NCI-H2081 treated with DMSO at 0.1 percent for 48 hours (cell line): Measurements from ENCODE around the gene C20orf204.

ENCODE experiments used
- DNase-seq: peaks from one replicate; lab custom pipeline; 2025; lab: John Stamatoyannopoulos, UW

The C20orf204 gene

GRCh38 chr20:64072498-64073063, 36.6 kb downstream of the C20orf204 start:
- no peak for DNase-seq

- DNase-seq = no peak
Observed at GRCh38 chr20:64073476-64074183, 37.6 kb downstream of the C20orf204 start.

GRCh38 chr20:64074184-64074789, 38.3 kb downstream of the C20orf204 start:
- no peak for DNase-seq

- no peak for DNase-seq
Observed at GRCh38 chr20:64074963-64075362, 39.0 kb downstream of the C20orf204 start.

GRCh38 chr20:64075556-64075955, 39.6 kb downstream of the C20orf204 start:
- no peak for DNase-seq

- no peak for DNase-seq
Observed at GRCh38 chr20:64076061-64076997, 40.3 kb downstream of the C20orf204 start.

GRCh38 chr20:64077094-64077493, 41.1 kb downstream of the C20orf204 start:
- no peak for DNase-seq

GRCh38 chr20:64077541-64077875, 41.5 kb downstream of the C20orf204 start:
- DNase-seq = no peak

- DNase-seq = no peak
Observed at GRCh38 chr20:64077876-64078551, 42.0 kb downstream of the C20orf204 start.

GRCh38 chr20:64078934-64079272, 42.9 kb downstream of the C20orf204 start:
- DNase-seq = no peak

GRCh38 chr20:64079273-64080012, 43.5 kb downstream of the C20orf204 start, which contains the start of gene RGS19:
Gene RGS19 (minus strand): TSS chr20:64079518. CDS start chr20:64076886, 2,632 bp downstream.
- DNase-seq = no peak

- DNase-seq = no peak
Observed at GRCh38 chr20:64080013-64080812, 44.2 kb downstream of the C20orf204 start, which contains the start of gene OPRL1. Gene OPRL1 (plus strand): TSS chr20:64080082. CDS start chr20:64092721, 12,639 bp downstream.

GRCh38 chr20:64080813-64081623, 45.0 kb downstream of the C20orf204 start:
- DNase-seq = no peak

- DNase-seq = no peak
Observed at GRCh38 chr20:64081624-64081964, 45.6 kb downstream of the C20orf204 start.

- no peak for DNase-seq
Observed at GRCh38 chr20:64082126-64082731, 46.2 kb downstream of the C20orf204 start.

- DNase-seq = no peak
Observed at GRCh38 chr20:64082820-64083377, 46.9 kb downstream of the C20orf204 start.

- DNase-seq = no peak
Observed at GRCh38 chr20:64083378-64083803, 47.4 kb downstream of the C20orf204 start.

GRCh38 chr20:64083804-64084684, 48.1 kb downstream of the C20orf204 start, which contains the start of gene LKAAEAR1:
Gene LKAAEAR1 (minus strand): TSS chr20:64084398. CDS start chr20:64084219, 179 bp downstream.
- no peak for DNase-seq
